Middle frontal gyrus (tissue), 1 donor: ENCODE results near the gene ADAMTS9.

ENCODE experiments used
- DNase-seq: peaks from one replicate; pipeline ENCODE4 v3.0.0-alpha.2; 2015; ENCODE audit warnings: low spot score; ENCODE audit errors: extremely low spot score

Gene ADAMTS9

DNA sequence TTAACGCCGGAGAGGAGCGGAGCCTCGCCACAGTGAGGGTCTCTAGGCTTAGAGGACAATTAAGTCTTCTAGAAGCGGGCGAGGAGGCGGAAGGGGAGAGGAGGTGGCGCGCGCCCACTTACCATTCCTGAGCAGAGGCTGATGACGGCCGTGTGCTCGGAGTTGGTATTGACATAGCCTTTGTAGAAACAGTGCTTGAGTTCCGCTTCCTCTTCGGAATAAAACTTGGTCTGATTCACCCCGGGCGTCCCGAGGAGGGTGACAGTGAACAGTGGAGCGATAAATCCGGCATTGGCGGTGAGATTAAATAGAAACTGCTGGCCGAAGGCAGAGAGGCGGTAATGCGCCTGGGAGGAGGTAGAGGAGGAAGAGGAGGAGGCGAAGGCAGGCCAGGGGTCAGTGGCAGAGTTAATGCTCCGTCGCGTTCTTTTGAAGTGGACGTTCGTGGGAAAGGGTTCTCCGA, 1.3 kb downstream of the ADAMTS9 start:
- DNase-seq, result no peak

DNA sequence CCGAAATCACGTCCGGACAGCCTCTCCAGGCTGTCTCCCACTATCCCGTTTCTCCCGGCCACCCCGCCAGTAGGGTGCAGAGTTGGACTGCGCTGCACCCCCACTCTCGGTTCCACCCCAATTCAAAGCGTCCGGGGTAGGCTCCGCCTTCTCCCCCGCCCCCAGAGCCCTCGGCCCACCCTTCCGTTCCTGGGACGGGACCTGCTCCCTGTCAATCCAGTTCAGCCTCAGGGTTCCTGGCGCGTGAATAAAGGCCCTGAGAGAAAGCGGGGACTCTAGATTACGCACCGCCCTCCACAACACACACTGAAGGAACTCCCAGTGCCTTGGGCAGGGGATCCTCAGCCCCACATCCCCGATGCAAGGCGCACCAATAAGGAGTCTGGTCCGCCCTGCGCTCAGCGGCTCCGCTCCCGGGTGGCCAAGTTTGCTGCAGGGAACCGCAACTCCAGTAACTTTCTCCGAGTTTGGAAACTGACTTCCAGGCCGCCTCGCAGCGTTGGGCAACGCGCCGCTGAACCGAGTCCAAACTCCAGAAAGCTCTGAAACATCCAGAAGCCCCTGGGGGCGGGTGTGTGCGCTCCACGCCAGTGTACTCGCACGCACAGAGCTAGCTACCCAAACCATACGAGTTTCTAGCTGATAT, 1.9 kb downstream of the ADAMTS9 start:
- no peak for DNase-seq

DNA sequence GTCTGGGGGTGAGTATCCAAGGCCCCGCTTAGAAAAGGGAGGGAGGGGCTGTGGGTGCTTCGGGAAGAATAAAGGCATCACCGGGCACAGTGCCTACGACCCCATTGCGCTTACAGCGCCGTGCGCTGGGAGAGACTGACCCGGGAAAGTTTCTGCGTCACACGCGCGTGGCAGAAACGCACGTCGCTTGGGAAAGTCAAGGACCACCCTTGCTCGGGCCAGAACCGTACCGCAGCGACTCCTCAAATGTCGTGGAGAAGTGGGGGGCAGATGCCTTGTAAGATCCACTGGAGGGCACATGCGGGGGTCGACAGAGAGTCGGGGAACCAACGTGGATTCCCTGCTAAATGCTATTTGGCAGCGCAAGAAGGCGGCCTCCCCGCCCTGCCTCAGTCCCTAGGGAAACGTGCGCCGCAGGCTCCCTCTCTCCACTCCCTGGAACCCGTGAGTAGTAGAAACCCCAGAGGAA, 2.4 kb downstream of the ADAMTS9 start:
- no peak for DNase-seq

DNA sequence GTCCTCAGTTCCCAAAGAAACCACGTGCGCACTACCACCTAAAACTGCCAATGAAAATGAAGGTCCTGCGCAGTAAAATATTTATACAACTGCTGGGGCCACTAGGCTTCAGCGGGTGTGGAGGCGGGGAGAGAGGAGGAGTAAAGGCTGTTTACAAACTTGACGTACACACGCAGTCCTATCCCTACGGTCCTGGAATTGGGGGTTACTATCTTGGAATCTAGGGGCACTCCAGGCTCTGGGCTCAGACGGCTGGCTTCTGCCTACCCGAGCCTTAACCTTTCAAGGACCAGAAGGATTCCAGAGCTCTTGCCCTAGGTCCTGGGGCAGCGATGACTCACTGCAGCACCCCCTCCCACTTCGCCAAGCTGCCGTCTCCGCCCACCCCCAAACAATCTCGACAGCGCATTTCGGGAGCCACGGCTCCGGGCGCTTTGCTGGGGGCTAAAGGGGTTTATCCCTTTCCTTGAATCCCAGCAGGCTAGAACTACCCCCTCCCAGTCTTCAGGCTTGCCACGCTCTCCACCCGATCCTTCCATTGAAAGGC, 3.0 kb downstream of the ADAMTS9 start:
- DNase-seq, result no peak

DNA sequence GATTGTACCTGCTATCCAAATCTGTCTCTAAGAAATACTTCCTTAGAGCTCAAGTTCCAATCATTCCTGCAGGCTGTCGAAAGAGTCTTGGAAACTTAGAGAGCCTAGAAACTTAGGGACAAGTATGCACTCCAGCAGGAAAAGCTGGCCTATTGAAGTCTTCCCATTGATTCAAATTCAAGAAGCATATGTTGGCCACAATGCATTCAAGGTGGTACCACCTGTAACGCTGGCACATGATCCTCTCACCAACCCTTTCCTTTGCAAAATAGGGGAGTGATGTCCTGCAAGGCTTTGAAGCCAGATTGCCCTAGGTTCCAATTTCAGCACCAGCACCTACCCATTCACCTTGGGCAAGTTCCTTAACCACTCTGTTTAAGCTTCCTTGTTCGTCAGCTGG, 6.0 kb downstream of the ADAMTS9 start:
- no peak for DNase-seq

DNA sequence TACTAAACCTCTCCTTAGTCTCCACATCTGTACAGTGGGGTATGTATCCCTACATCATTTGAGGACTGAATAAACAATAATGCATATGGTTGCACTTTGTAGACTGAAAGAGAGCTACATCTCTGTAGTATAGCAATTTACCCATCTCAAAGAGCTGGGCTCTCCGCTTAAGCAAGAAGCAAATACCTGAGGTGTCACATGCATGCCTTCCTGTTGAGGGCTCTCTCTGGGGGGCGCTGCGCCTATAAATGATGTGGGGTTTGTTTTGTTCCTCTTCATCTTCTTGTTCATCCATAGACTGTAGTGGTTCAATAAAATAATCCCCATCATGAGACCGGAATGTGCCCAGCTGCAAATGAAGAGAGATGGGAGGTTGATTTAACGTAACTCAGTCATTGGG, 6.8 kb downstream of the ADAMTS9 start:
- no peak for DNase-seq

DNA sequence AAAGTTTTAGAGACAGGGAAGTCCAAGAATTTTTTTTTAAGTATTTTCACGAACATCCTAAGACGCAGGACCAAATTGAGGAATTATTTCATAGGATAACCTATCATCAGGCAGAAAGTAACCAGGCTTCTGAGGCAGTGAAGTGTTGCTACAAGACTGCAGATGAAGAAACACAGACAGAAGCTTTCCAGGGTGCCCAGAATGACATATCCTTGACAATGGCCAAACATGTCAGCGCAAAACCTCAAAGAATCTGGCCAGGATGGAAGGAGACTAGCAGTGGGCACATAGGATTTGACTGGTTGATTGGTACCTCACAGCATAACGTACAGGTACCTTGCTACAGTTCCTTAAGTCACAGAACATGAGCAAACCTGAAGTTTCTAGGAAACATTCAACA, 7.5 kb downstream of the ADAMTS9 start:
- DNase-seq, result no peak

DNA sequence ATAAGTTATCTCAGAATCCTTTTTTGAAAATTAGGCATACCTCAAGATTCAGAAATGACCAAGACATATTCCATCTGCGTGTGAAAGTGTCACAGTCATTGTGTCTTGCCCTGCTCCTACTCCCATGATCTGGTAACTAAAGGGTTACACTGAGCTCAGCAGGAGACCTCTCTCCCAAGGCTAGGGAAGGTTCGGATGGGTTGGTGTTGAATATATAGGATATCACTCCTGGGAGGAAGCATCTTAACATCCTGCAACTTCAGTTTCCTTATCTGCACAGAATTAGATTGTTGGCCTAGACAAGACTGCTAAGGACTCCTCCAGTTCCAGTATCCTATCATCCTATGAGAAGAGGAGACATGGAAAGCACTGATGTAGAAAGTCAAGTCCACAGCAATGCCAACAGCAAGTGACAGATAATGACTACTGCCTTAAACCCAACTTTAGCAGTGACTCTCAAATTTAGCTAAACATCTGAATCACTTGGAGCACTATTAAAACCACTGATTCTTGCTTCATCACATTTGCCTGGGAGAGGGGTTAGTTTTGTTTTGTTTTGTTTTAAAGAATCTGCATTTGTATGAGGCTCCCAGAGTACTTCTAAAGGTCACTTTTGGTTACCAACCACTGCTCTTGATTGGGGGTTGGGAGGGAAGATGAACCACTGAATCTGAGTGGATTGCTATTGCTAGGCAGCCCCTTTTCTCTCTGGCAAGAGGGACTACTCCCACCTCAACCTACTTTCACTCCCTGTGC, 9.7 kb downstream of the ADAMTS9 start:
- no peak for DNase-seq

DNA sequence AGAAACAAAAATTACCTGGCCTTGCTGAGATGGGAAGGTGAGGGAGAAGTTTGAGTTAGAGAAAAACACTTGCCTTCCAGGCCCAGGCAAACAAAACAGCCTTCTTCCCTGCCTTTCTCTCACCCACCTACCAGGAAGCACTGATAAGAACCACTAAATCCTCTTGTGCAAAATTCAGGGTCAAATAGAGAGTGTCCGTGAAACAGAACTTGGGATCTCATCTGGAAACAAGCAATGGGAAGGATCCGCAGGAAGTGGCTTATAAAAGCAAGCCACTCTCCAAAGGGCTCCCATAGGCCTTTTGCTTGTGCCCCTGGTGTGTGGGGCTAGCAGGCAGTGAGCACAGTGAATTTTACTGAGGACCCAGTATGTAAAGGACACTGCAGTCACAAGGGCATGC, 11.0 kb downstream of the ADAMTS9 start:
- DNase-seq, result no peak

DNA sequence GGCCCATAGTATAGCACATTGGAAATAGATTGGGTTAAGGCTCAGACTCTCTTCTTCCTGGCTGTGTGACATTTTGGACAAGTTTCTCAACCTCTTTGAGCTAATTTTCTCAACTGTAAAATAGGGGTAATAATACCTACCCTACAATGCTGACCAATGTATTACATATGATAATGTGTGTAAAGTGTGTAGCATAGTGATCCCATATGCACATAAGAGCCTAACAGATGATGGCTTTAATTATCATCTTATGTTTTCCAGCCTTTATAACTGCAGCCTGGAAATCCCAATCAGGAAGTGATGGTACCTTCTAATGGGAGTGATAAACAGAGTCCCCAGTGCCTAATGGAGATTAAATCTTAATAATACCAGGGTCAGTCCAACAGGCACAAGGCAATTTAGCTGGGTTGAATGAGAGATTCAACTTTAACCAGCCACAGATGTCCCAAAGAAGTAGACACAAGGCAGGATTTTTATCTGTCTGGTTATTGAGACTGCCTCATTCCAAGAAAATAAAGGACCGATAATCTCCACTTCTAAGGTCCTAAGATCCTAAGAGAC, 12.0 kb downstream of the ADAMTS9 start:
- no peak for DNase-seq

DNA sequence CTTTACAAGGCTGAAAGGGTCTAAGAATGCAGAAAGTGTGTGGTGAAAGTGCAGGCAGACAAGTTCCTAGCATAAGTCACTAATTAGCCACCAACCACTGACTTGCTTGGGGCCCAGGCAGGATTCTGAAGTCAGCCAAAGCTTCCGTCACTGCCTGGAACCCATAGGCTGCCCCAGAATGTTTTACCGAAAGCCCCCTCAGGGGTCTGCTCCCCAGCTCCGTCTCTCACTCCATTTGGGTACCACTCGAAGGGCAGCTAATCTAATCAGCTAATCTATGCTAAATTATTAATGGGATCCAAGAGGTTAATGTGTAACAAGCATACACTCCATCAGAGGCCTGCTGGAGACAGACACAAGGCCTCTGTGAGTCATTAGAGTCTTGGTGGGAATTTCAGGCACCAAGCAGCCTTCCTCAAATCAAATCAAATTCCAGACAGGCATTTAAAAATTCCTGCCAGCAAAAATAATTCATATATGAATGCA, 13.2 kb downstream of the ADAMTS9 start:
- no peak for DNase-seq

DNA sequence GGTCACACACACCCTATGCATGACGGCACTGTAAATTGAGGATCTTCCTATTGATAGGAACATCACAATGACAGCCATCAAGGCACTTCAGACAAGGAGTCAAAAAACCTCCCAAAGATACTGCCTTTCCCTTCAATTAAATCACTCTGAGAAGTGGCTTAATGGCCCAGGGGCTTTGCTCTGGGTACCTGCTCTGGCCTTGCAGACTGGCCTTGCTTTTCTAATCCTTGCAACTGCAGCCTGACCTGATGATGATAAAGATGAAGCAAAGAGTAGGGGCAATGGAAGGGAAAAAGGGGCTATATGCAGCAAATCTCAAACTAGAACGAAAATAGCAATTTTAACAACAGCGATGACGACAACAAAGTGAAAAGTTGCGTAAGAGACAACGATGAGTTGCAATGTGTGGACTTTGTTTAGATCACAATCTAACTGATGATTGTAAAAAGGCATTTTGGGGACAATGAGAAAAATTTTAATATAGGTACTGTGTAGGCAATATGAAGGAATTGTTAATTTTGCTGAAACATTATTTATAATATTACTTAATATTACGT, 14.6 kb downstream of the ADAMTS9 start:
- no peak for DNase-seq

DNA sequence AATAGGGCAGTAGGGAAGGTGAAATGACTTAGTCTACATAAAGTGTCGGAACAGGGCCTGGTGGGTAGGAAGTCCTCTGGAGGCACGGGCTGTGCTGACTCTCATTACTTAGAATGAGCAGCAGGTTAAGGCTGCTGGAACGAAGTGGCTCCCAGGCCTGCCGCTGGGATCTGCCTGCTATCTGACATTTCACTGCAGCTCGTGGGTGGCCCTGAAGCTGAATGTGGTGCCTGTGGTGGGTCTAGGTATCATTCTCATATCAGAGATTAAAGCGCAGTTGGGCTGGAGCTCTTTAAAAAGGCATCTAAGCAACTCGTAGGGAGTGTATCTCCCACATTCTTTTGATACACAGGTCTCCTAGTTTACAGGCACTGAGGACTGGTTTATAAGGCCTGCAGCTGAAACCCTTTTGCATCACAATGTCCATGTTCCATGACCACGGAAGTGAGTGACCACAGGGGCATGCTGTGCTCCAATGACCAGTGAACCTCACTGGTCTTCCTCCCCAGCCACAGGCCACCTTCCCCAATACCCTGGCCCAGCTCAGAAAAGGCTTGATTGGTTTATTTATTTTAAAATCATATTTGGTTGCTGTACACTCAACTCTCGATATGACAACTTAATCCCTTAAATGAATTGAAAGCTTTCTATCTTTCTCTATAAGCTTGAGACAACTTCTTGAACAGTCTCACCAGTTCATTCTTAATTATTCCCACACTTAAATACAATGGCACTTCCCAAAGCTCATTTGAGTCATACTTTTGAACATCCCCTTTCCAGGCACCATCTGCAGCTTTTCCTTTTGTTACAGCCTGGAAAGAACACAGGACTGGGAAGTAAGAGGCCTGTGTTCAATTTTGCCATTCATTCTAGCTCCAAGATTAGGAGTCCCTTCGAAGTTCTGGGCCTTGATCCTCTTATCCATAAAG, 19.0 kb downstream of the ADAMTS9 start:
- no peak for DNase-seq

DNA sequence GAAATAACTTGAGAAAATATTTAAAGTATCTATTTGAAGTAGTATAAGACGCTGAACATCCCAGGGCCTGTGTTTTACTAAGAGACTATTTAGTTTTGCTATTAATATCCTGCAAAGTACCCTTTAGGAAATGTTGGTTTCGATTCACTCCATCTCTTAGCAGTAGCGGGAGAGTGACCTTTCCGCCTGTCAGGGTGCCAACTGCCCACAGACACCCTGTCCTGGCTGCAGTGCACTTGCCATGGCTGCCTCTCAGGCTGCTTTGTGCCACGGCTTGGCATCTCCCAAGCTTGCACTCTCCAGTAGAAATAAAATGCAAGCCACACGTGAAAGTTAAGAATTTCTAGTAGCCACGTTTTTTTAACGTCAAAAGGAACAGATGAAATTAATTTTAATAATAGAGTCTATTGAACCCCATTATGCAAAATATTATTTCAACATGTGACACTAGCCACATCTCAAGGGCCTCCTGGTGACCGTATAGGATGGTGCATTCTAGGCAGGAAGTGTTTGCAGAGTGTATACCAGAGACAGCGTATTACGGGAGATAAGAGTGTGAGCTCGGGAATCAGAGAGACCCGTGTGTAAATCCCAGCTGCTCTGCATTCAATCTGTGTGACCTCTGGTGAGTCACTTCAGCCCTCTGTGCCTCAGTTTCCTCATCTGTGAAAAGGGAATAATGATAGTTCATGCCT, 19.8 kb downstream of the ADAMTS9 start:
- no peak for DNase-seq

DNA sequence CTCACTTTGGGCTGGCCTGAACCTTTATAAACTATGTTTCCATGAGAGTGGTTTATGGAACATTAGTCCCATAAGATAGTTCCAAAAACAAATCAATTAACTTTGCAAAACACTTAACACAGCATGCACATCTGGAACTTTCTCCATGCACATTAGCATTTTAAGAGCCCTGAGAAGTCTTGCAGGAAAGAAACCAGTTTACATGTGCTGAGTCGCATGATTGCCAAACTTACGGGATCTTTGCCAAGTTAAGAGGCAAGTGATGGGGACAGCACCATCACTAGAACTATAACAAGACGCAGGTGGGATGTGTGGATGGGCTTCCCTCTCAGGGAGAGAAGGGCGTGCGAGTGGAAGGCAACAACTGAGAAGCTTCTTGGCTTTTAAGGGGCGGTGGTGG, 20.7 kb downstream of the ADAMTS9 start:
- DNase-seq, result no peak

DNA sequence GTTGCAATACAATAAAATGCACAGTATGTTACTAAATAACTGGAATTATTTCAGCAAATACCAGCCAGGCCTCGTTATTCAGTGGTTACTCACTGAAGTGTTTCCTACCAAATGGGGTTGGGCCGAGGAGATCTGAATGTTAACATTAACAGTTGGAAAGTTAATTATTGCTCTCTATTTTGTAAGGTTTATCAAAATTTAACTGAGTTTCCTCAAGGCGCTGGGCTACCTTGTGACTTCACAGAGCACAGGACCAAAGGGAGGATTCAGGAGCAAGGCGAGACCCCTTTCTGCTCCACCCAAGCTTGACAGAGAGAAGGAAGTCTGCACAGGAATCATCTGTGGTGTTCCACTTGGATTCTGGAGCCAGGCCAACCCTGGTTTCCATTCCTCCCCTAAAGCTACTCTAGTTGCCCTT, 21.6 kb downstream of the ADAMTS9 start:
- DNase-seq, result no peak

DNA sequence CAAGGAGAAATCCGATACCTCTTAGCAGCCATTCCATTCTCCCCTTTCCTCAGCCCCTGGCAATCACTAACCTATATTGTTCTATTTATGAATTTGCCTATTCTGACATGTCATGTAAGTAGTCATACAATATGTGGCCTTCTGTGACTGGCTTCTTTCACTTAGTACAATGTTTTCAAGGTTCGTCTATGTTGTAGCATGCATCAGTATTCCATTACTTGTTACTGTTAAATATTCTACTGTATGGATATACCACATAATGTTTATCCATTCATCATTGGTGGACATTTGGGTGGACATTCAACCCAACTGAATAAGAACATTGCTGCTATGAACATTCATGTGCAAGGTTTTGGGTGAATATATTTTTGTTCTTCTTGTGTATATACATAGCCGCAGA, 23.4 kb downstream of the ADAMTS9 start:
- DNase-seq, result no peak

DNA sequence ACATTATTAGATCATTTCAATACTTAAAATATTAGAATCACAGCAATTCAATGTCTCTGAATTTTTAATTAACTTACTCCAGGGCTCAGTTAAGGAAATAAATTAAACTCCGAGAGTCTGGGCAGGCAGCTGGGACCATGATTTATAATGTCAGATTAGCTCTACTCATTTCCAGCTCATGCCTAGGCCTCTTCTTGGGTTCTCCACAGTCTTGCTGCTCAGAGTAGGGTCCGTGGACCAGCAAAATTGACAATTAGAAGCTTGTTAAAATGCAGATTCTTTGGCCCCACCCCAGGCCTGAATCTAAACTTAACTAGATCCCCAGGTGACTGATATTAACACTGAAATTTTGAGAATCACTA, 28.2 kb downstream of the ADAMTS9 start:
- no peak for DNase-seq

DNA sequence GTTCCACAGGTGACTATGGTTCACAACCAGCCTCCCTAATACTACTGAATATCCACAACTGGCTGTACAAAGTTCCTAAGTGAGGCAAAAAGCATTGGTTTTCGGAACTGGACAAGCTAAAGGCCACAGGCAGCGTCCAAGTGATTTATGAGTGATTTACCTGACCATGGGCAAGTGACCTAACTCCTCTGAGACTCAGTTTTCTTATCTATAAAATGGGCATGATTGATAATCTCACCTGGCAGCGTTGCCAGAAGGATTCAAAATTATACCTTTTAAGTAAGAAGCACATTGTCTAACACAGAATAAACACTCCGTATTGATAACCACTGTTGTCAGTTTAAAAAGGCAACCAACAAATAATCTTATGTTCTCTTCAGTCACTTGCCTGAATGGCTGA, 29.8 kb downstream of the ADAMTS9 start:
- DNase-seq, result no peak

DNA sequence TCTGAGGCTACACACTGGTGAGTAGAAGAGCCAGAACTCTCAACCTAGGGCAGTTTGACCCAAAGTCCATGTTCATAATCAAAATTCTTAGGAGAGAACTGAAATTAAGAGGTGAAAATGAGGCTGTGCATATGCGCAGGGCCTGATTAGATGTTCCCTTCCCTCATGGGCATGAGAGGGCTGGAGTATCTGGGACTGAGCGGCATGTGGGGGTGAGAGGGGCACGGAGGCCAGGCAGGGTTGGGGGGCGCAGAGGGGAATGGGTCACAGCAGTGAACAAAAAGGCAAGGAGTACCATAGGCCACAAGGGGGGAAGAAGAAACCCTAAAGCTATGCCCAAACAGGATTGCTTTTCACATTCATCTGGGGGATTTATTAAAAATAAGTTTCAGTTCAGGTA, 31.3 kb downstream of the ADAMTS9 start:
- no peak for DNase-seq
